ENCODE measurements around the gene PAX8.

The PAX8 gene

DNA sequence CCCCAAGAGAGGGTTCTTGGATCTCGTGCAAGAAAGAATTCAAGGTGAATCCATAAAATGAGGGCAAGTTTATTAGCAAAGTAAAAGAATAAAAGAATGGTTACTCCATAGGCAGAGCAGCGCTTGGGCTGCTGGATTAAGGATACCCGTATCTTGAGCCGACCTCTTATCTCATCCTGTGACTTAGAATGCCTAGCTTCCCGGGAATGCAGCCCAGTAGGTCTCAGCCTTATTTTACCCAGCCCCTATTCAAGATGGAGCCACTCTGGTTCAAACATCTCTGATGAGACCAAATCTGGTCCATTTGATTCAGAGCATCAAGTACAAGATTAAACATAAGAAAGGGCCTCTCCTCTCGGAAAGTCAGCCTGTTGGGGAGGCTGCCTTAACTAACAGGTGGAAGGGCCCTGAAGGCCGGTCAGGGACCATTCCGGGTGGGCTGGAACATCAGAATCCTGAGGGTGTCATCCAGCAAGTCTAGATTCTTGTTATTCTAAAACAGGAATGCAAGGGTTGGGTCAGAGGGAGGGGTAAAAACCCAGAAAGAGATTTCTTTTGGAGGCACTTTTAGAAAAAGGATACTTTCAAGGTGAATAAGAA lies 99.2 kb downstream of the PAX8 start:
- no peak for TF ChIP-seq TAF1 (IDR thresholded peaks at IDR 0.05; ENCODE audit: low read depth)
- no peak for TF ChIP-seq CEBPB (IDR thresholded peaks at IDR 0.05)
- TF ChIP-seq YY1 (IDR thresholded peaks at IDR 0.05; ENCODE audit: low read depth) = no peak
- no peak for TF ChIP-seq CREB1 (IDR thresholded peaks at IDR 0.05; ENCODE audit: low read depth)
- no peak for TF ChIP-seq TEAD4 (IDR thresholded peaks at IDR 0.05)
- TF ChIP-seq, protein P1, sequence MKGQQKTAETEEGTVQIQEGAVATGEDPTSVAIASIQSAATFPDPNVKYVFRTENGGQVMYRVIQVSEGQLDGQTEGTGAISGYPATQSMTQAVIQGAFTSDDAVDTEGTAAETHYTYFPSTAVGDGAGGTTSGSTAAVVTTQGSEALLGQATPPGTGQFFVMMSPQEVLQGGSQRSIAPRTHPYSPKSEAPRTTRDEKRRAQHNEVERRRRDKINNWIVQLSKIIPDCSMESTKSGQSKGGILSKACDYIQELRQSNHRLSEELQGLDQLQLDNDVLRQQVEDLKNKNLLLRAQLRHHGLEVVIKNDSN (IDR thresholded peaks at IDR 0.05) = no peak
- no peak for TF ChIP-seq FOXM1 (IDR thresholded peaks at IDR 0.05; ENCODE audit: borderline replicate concordance, low read depth)
- TF ChIP-seq EP300 (IDR thresholded peaks at IDR 0.05; ENCODE audit: borderline replicate concordance) = no peak
- no peak for TF ChIP-seq ZBTB7A (IDR thresholded peaks at IDR 0.05; ENCODE audit: low read depth)
- TF ChIP-seq TCF12 (IDR thresholded peaks at IDR 0.05; ENCODE audit: low read depth) = no peak
- TF ChIP-seq, protein P2, sequence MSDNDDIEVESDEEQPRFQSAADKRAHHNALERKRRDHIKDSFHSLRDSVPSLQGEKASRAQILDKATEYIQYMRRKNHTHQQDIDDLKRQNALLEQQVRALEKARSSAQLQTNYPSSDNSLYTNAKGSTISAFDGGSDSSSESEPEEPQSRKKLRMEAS (IDR thresholded peaks at IDR 0.05) = no peak
- no peak for TF ChIP-seq EGR1 (IDR thresholded peaks at IDR 0.05)
- TF ChIP-seq, protein P3, sequence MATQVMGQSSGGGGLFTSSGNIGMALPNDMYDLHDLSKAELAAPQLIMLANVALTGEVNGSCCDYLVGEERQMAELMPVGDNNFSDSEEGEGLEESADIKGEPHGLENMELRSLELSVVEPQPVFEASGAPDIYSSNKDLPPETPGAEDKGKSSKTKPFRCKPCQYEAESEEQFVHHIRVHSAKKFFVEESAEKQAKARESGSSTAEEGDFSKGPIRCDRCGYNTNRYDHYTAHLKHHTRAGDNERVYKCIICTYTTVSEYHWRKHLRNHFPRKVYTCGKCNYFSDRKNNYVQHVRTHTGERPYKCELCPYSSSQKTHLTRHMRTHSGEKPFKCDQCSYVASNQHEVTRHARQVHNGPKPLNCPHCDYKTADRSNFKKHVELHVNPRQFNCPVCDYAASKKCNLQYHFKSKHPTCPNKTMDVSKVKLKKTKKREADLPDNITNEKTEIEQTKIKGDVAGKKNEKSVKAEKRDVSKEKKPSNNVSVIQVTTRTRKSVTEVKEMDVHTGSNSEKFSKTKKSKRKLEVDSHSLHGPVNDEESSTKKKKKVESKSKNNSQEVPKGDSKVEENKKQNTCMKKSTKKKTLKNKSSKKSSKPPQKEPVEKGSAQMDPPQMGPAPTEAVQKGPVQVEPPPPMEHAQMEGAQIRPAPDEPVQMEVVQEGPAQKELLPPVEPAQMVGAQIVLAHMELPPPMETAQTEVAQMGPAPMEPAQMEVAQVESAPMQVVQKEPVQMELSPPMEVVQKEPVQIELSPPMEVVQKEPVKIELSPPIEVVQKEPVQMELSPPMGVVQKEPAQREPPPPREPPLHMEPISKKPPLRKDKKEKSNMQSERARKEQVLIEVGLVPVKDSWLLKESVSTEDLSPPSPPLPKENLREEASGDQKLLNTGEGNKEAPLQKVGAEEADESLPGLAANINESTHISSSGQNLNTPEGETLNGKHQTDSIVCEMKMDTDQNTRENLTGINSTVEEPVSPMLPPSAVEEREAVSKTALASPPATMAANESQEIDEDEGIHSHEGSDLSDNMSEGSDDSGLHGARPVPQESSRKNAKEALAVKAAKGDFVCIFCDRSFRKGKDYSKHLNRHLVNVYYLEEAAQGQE (IDR thresholded peaks at IDR 0.05; ENCODE audit: low read depth) = no peak
- no peak for TF ChIP-seq RAD21 (IDR thresholded peaks at IDR 0.05; ENCODE audit: low read depth)
- TF ChIP-seq NFIC (IDR thresholded peaks at IDR 0.05) = no peak

DNA sequence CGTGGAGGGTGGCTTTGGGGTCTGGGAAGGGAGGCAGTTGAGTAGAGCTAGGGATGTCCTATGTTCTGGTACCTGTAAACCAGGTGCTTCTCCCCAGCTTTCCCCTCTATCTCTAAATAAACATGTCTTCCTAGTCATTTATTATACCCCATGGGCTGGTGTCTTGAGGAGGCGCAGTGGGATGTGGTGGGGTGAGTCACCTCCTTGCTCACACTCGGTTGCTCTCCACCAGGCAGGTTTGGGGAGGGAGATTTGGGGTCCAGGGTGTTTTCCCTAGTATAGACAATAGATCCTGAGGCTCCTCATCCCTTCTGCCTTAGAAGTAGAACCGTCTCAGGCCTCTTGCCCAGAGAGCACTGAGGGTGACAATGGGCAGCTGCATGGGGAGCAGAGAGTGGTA lies 99.8 kb downstream of the PAX8 start:
- TF ChIP-seq YY1 (IDR thresholded peaks at IDR 0.05; ENCODE audit: low read depth) = no peak
- no peak for TF ChIP-seq RAD21 (IDR thresholded peaks at IDR 0.05; ENCODE audit: low read depth)
- no peak for TF ChIP-seq EGR1 (IDR thresholded peaks at IDR 0.05)
- TF ChIP-seq ZBTB7A (IDR thresholded peaks at IDR 0.05; ENCODE audit: low read depth) = no peak
- no peak for TF ChIP-seq EP300 (IDR thresholded peaks at IDR 0.05; ENCODE audit: borderline replicate concordance)
- no peak for TF ChIP-seq FOXM1 (IDR thresholded peaks at IDR 0.05; ENCODE audit: borderline replicate concordance, low read depth)
- TF ChIP-seq, protein P1 (IDR thresholded peaks at IDR 0.05) = no peak
- TF ChIP-seq, protein P3 (IDR thresholded peaks at IDR 0.05; ENCODE audit: low read depth) = no peak
- TF ChIP-seq TAF1 (IDR thresholded peaks at IDR 0.05; ENCODE audit: low read depth) = no peak
- TF ChIP-seq TEAD4 (IDR thresholded peaks at IDR 0.05) = no peak
- no peak for TF ChIP-seq CREB1 (IDR thresholded peaks at IDR 0.05; ENCODE audit: low read depth)
- TF ChIP-seq, protein P2 (IDR thresholded peaks at IDR 0.05) = no peak
- no peak for TF ChIP-seq CEBPB (IDR thresholded peaks at IDR 0.05)
- no peak for TF ChIP-seq TCF12 (IDR thresholded peaks at IDR 0.05; ENCODE audit: low read depth)

DNA sequence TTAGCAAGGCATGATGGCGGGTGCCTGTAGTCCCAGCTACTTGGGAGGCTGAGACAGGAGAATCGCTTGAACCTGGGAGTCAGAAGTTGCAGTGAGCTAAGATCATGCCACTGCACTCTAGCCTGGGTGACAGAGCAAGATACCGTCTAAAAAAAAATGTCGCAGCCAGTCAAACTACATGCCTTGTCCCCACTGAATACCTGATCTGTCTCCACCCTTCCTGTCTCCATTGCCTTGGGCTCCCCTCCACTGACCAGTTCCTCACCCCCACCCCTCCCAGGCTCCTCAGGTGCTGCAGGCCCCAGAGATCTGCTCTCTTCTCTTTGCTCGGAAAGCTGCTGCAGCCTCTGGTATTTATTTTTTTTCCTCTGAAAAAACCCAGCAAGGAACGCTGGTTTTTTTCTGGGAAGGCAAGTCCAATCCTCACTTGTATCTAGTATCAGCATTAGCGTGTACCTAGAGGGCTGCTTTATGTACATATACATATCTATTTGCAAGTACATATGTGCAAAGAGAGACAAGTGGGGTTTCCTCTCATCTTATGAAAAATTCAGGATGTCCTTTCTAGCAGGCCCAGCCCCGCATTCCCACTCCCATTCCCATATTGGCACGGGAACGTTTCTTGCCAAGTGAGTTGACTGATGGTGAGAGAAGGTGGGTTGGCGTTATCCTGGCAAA lies 100.5 kb downstream of the PAX8 start:
- TF ChIP-seq TAF1 (IDR thresholded peaks at IDR 0.05; ENCODE audit: low read depth) = no peak
- TF ChIP-seq TEAD4 (IDR thresholded peaks at IDR 0.05) = no peak
- no peak for TF ChIP-seq NFIC (IDR thresholded peaks at IDR 0.05)
- TF ChIP-seq YY1 (IDR thresholded peaks at IDR 0.05; ENCODE audit: low read depth) = no peak
- TF ChIP-seq RAD21 (IDR thresholded peaks at IDR 0.05; ENCODE audit: low read depth) = no peak
- TF ChIP-seq, protein P3 (IDR thresholded peaks at IDR 0.05; ENCODE audit: low read depth) = no peak
- TF ChIP-seq FOXM1 (IDR thresholded peaks at IDR 0.05; ENCODE audit: borderline replicate concordance, low read depth) = no peak
- no peak for TF ChIP-seq EGR1 (IDR thresholded peaks at IDR 0.05)
- TF ChIP-seq, protein P1 (IDR thresholded peaks at IDR 0.05) = no peak
